GM06990 (cell line): ENCODE results near the gene POLR1B.
A peak's percentile ranks its signal among the peaks of the same experiment; 100 is the strongest.

Experiments
- DNase-seq: peaks from one replicate; pipeline ENCODE4 v3.0.0-alpha.2; 2011; ENCODE audit not compliant: insufficient read length; ENCODE audit errors: extremely low read depth
- H3K27me3 ChIP-seq: replicated peaks from 2 replicates; pipeline ENCODE4 v1.6.0; 2011; ENCODE audit warnings: low read length; ENCODE audit not compliant: control insufficient read depth, insufficient read depth
- H3K36me3 ChIP-seq: 2 replicates; pipeline ENCODE4 v1.5.1; 2011; ENCODE audit warnings: low read length; ENCODE audit not compliant: control insufficient read depth, insufficient read depth
- H3K4me3 ChIP-seq: replicated peaks from 2 replicates; pipeline ENCODE4 v1.5.1; 2011; ENCODE audit warnings: low read depth, mild to moderate bottlenecking, control low read depth, low read length
- CTCF ChIP-seq: IDR thresholded peaks from 2 replicates; pipeline ENCODE4 v1.5.1; 2011; ENCODE audit warnings: low read length, control low read depth, mild to moderate bottlenecking, inconsistent platforms; ENCODE audit not compliant: insufficient read depth, poor library complexity, severe bottlenecking

Gene POLR1B

GRCh38 chr2:112582314-112582746 lies 40.1 kb downstream of the POLR1B start:
- no peak for DNase-seq
- Histone ChIP-seq H3K36me3 (peaks cover 4% of the 10 kb centered on the region), H3K4me3 (no peak overlapping the region), H3K27me3 (no peaks in the 10 kb centered on the region)
- TF ChIP-seq CTCF, result peak; percentile 41

- DNase-seq, result no peak
- TF ChIP-seq CTCF, result no peak
- Histone ChIP-seq H3K36me3 (peaks cover 4% of the 10 kb centered on the region), H3K4me3 (peak overlapping the region; percentile 88), H3K27me3 (no peaks in the 10 kb centered on the region)
Observed at GRCh38 chr2:112583497-112584133, 41.4 kb downstream of the POLR1B start.

GRCh38 chr2:112584134-112584890 lies 42.0 kb downstream of the POLR1B start, which contains the start of gene CHCHD5:
Gene CHCHD5, plus strand, starts transcription at chr2:112584609. Its CDS starts 39 bp downstream, at chr2:112584648.
- TF ChIP-seq CTCF, result peak; percentile 3
- Histone ChIP-seq H3K4me3 (peak within 1 kb of the TSS; percentile 88), H3K36me3 (peaks cover 4% of the 10 kb centered on the region), H3K27me3 (no peaks in the 10 kb centered on the region)
- peak; percentile 93 for DNase-seq

- H3K27me3 ChIP-seq, result no peaks in the 10 kb centered on the region
- TF ChIP-seq CTCF, result no peak
- peaks cover 4% of the 10 kb centered on the region for H3K36me3 ChIP-seq
- DNase-seq, result no peak
- H3K4me3 ChIP-seq, result peak overlapping the region; percentile 88
Observed at GRCh38 chr2:112584891-112585250, 42.6 kb downstream of the POLR1B start.

GRCh38 chr2:112585400-112585799 lies 43.1 kb downstream of the POLR1B start:
- no peak for TF ChIP-seq CTCF
- Histone ChIP-seq H3K27me3 (no peaks in the 10 kb centered on the region), H3K4me3 (peak overlapping the region; percentile 88), H3K36me3 (peaks cover 4% of the 10 kb centered on the region)
- DNase-seq, result no peak
